ENCODE measurements around the gene ODC1. TPM values are rescaled to one million over a fixed set of nuclear protein-coding genes. Genes with fewer than 3 reads are reported as not detected.

The ODC1 gene
- total and polyA plus RNA-seq, 2 donors (not counting 3 experiments of a cell fraction or from before 2014, with no cell fraction given) = 109 to 132 TPM

DNA sequence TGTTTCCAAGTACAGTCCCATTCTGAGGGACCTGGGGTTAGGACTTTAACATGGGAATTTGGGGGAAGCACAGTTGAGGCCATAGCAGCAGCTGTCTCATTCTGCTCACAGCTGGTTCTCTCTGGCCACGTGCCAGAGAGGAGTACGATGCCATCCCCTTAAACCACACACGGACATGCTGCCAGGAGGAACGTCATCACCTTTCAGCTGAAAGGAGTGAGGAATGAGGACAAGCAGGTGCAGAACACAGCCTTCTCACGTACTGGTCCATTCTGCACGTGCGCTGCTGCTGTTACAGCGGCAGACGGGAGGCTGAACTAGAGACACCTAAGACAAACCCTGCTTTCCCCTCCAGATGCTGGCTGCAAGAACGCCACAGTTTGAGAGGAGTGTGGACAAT is 33.5 kb downstream of the ODC1 start:
- H3K4me3 ChIP-seq (replicated peaks in 1 of 3; ENCODE audit: insufficient read depth in 1 of 3, low read depth in 1 of 3, low read length in 3 of 3) = no peak overlapping the region
- no TSS peak for BruUV-seq (replicated peaks)
- no peaks in the 10 kb centered on the region for H3K4me1 ChIP-seq (ENCODE audit: control insufficient read depth, extremely low read depth, insufficient read depth, low read length)
- no peaks in the 10 kb centered on the region for H3K79me2 ChIP-seq (ENCODE audit: control insufficient read depth, insufficient read depth, low read length)
- H3K27me3 ChIP-seq (ENCODE audit: control insufficient read depth in 2 of 2, insufficient read depth in 2 of 2, low read length in 2 of 2) = no peaks in the 10 kb centered on the region
- dilution Hi-C loops (cut with MboI; ENCODE audit: extremely low pct_ligation_motif_present, low sequenced_read_pairs) (no loop called here), intact Hi-C loops (cut with micrococcal nuclease) (no loop called here)
- H2AFZ ChIP-seq (ENCODE audit: low read depth, low read length) = no peak overlapping the region
- no peak for DNase-seq (ENCODE audit: low read depth, low spot score)
- POLR2A ChIA-PET = no interaction called here
- H3K9ac ChIP-seq (replicated peaks; ENCODE audit: extremely low read depth, insufficient read depth, low read length) = no peak overlapping the region
- no peak for TF ChIP-seq GATA2 (IDR thresholded peaks at IDR 0.05; ENCODE audit: insufficient read depth, insufficient read length, low read depth, low read length)
- no peak overlapping the region for H3K4me2 ChIP-seq (ENCODE audit: insufficient read depth, low read length)
- no peaks in the 10 kb centered on the region for H3K9me3 ChIP-seq (replicated peaks; ENCODE audit: control insufficient read depth, insufficient read depth, low read length)
- no peak overlapping the region for H3K27ac ChIP-seq (ENCODE audit: insufficient read depth, low read depth, low read length)
- CTCF ChIA-PET = interaction anchor here (1.0 kb wide), 1 partner anchor 18 kb away, joined by 3 read pairs; no protein-coding TSS in a partner anchor
- no peaks in the 10 kb centered on the region for H3K9me1 ChIP-seq (replicated peaks; ENCODE audit: control insufficient read depth, extremely low read depth, insufficient read depth, low read length)
- no peaks in the 10 kb centered on the region for H4K20me1 ChIP-seq (replicated peaks; ENCODE audit: control insufficient read depth, extremely low read depth, insufficient read depth, low read length)
- no peaks in the 10 kb centered on the region for H3K36me3 ChIP-seq (ENCODE audit: control insufficient read depth in 2 of 2, extremely low read depth in 1 of 2, insufficient read depth in 2 of 2, low read length in 2 of 2)
- no peak for FAIRE-seq

DNA sequence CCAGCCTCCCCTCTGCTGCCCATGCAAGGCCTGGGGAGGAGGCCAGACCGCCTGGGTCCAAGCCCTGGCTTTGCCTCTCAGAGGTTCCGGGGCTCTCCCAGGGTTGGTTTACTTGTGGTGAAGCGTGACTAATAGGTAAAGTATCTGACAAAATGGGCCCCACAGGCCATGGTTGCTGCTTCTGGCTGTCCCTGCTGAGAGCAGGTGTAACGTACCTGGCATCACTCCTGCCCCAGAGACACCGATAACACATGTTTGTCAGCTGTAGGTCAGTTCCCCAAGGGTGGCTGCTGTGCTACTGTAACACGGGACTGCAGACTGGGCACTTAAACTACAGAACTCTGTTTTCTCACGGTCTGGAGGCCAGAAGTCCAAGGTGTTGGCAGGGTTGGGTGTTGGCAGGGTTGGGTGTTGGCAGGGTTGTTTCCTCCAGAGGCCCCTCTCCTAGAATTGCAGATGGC is 34.1 kb downstream of the ODC1 start:
- intact Hi-C loops (cut with micrococcal nuclease) = no loop called here
- POLR2A ChIA-PET = no interaction called here
- CTCF ChIA-PET = no interaction called here
- Histone ChIP-seq H3K4me2 (ENCODE audit: insufficient read depth, low read length) (no peak overlapping the region), H3K9ac (replicated peaks; ENCODE audit: extremely low read depth, insufficient read depth, low read length) (no peak overlapping the region), H2AFZ (ENCODE audit: low read depth, low read length) (no peak overlapping the region), H3K9me3 (replicated peaks; ENCODE audit: control insufficient read depth, insufficient read depth, low read length) (no peaks in the 10 kb centered on the region), H3K27ac (ENCODE audit: insufficient read depth, low read depth, low read length) (no peak overlapping the region), H4K20me1 (replicated peaks; ENCODE audit: control insufficient read depth, extremely low read depth, insufficient read depth, low read length) (no peaks in the 10 kb centered on the region), H3K4me1 (ENCODE audit: control insufficient read depth, extremely low read depth, insufficient read depth, low read length) (peaks cover under 1% of the 10 kb centered on the region), H3K27me3 (ENCODE audit: control insufficient read depth in 2 of 2, insufficient read depth in 2 of 2, low read length in 2 of 2) (no peaks in the 10 kb centered on the region), H3K9me1 (replicated peaks; ENCODE audit: control insufficient read depth, extremely low read depth, insufficient read depth, low read length) (no peaks in the 10 kb centered on the region), H3K4me3 (replicated peaks in 1 of 3; ENCODE audit: insufficient read depth in 1 of 3, low read depth in 1 of 3, low read length in 3 of 3) (no peak overlapping the region), H3K36me3 (ENCODE audit: control insufficient read depth in 2 of 2, extremely low read depth in 1 of 2, insufficient read depth in 2 of 2, low read length in 2 of 2) (no peaks in the 10 kb centered on the region), H3K79me2 (ENCODE audit: control insufficient read depth, insufficient read depth, low read length) (no peaks in the 10 kb centered on the region)
- DNase-seq (ENCODE audit: low read depth, low spot score) = no peak
- FAIRE-seq = no peak
- dilution Hi-C loops (cut with MboI; ENCODE audit: extremely low pct_ligation_motif_present, low sequenced_read_pairs) = no loop called here
- TF ChIP-seq MYC (IDR thresholded peaks at IDR 0.05; ENCODE audit: low read depth, low read length) (no peak), POLR2A (IDR thresholded peaks at IDR 0.05; ENCODE audit: low read depth, low read length) (no peak), EZH2 (IDR thresholded peaks at IDR 0.05; ENCODE audit: borderline replicate concordance, low read depth, low read length, severe bottlenecking) (no peak), GATA2 (IDR thresholded peaks at IDR 0.05; ENCODE audit: insufficient read depth, insufficient read length, low read depth, low read length) (no peak), POLR2AphosphoS5 (IDR thresholded peaks at IDR 0.05; ENCODE audit: insufficient read depth, low read depth, low read length) (no peak), FOS (IDR thresholded peaks at IDR 0.05; ENCODE audit: borderline replicate concordance, insufficient read depth, low read length) (no peak), JUN (IDR thresholded peaks at IDR 0.05; ENCODE audit: borderline replicate concordance, insufficient read depth, insufficient read length, low read depth) (no peak)
- TF ChIP-seq, protein P1, sequence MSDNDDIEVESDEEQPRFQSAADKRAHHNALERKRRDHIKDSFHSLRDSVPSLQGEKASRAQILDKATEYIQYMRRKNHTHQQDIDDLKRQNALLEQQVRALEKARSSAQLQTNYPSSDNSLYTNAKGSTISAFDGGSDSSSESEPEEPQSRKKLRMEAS (IDR thresholded peaks at IDR 0.05; ENCODE audit: insufficient read depth, insufficient read length) = no peak
- TF ChIP-seq, protein P2, sequence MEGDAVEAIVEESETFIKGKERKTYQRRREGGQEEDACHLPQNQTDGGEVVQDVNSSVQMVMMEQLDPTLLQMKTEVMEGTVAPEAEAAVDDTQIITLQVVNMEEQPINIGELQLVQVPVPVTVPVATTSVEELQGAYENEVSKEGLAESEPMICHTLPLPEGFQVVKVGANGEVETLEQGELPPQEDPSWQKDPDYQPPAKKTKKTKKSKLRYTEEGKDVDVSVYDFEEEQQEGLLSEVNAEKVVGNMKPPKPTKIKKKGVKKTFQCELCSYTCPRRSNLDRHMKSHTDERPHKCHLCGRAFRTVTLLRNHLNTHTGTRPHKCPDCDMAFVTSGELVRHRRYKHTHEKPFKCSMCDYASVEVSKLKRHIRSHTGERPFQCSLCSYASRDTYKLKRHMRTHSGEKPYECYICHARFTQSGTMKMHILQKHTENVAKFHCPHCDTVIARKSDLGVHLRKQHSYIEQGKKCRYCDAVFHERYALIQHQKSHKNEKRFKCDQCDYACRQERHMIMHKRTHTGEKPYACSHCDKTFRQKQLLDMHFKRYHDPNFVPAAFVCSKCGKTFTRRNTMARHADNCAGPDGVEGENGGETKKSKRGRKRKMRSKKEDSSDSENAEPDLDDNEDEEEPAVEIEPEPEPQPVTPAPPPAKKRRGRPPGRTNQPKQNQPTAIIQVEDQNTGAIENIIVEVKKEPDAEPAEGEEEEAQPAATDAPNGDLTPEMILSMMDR (IDR thresholded peaks at IDR 0.05; ENCODE audit: extremely low read depth in 1 of 2, insufficient read depth in 1 of 2, low read depth in 1 of 2, low read length in 2 of 2) = no peak
- BruUV-seq (replicated peaks) = no TSS peak
